ENCODE results near the gene CEP135. TPM values are rescaled to one million over a fixed set of nuclear protein-coding genes. Genes with fewer than 3 reads are reported as not detected.
A peak's percentile ranks its signal among the peaks of the same experiment; 100 is the strongest.

CEP135 gene
- total and polyA plus RNA-seq, 2 donors (not counting 1 experiment from before 2014, with no cell fraction given) = 4.6 to 5.9 TPM

- Histone ChIP-seq H3K4me3 (replicated peaks in 1 of 4; ENCODE audit: control extremely low read depth in 1 of 4, insufficient read depth in 1 of 4, low read depth in 3 of 4, low read length in 4 of 4) (no peak overlapping the region), H3K4me2 (ENCODE audit: extremely low read depth, insufficient read depth, low read length) (no peak overlapping the region), H4K20me1 (ENCODE audit: control insufficient read depth, extremely low read depth, insufficient read depth, low read length) (no peaks in the 10 kb centered on the region), H3K79me2 (ENCODE audit: control insufficient read depth, insufficient read depth, low read length) (no peaks in the 10 kb centered on the region), H3K36me3 (ENCODE audit: control insufficient read depth, insufficient read depth, low read length) (no peaks in the 10 kb centered on the region), H3K9me3 (ENCODE audit: control insufficient read depth, insufficient read depth, low read depth, low read length) (no peaks in the 10 kb centered on the region), H3K27ac (ENCODE audit: insufficient read depth, low read length) (no peak overlapping the region), H3K27me3 (ENCODE audit: control insufficient read depth, insufficient read depth, low read length) (no peaks in the 10 kb centered on the region), H2AFZ (ENCODE audit: low read length) (no peak overlapping the region), H3K4me1 (ENCODE audit: control insufficient read depth, extremely low read depth, insufficient read depth, low read length) (no peaks in the 10 kb centered on the region), H3K9ac (ENCODE audit: insufficient read depth, low read length) (no peak overlapping the region)
- peak; percentile 18 for DNase-seq (ENCODE audit: low read depth in 2 of 2)
- no peak for TF ChIP-seq EZH2 (IDR thresholded peaks at IDR 0.05; ENCODE audit: low read length, missing control alignments)
- TF ChIP-seq CTCF (conservative IDR thresholded peaks at IDR 0.05 in 1 of 2, IDR thresholded peaks at IDR 0.05 in 1 of 2; ENCODE audit: low read depth in 1 of 2, low read length in 2 of 2) = no peak
Observed at GRCh38 chr4:56077676-56078075, 128.9 kb downstream of the CEP135 start.

- peak in 1 of 2 donors; percentile 10 for DNase-seq (ENCODE audit: low read depth in 2 of 2)
- no peaks in the 10 kb centered on the region for H3K79me2 ChIP-seq (ENCODE audit: control insufficient read depth, insufficient read depth, low read length)
- H2AFZ ChIP-seq (ENCODE audit: low read length) = no peak overlapping the region
- H3K27me3 ChIP-seq (ENCODE audit: control insufficient read depth, insufficient read depth, low read length) = no peaks in the 10 kb centered on the region
- TF ChIP-seq CTCF (conservative IDR thresholded peaks at IDR 0.05 in 1 of 2, IDR thresholded peaks at IDR 0.05 in 1 of 2; ENCODE audit: low read depth in 1 of 2, low read length in 2 of 2) (no peak), EZH2 (IDR thresholded peaks at IDR 0.05; ENCODE audit: low read length, missing control alignments) (no peak)
- H3K4me3 ChIP-seq (replicated peaks in 1 of 4; ENCODE audit: control extremely low read depth in 1 of 4, insufficient read depth in 1 of 4, low read depth in 3 of 4, low read length in 4 of 4) = no peak overlapping the region
- H3K4me2 ChIP-seq (ENCODE audit: extremely low read depth, insufficient read depth, low read length) = no peak overlapping the region
- H3K9ac ChIP-seq (ENCODE audit: insufficient read depth, low read length) = no peak overlapping the region
- no peaks in the 10 kb centered on the region for H3K9me3 ChIP-seq (ENCODE audit: control insufficient read depth, insufficient read depth, low read depth, low read length)
- no peaks in the 10 kb centered on the region for H3K36me3 ChIP-seq (ENCODE audit: control insufficient read depth, insufficient read depth, low read length)
- H3K4me1 ChIP-seq (ENCODE audit: control insufficient read depth, extremely low read depth, insufficient read depth, low read length) = no peaks in the 10 kb centered on the region
- no peak overlapping the region for H3K27ac ChIP-seq (ENCODE audit: insufficient read depth, low read length)
- H4K20me1 ChIP-seq (ENCODE audit: control insufficient read depth, extremely low read depth, insufficient read depth, low read length) = no peaks in the 10 kb centered on the region
Observed at GRCh38 chr4:56078866-56079265, 130.1 kb downstream of the CEP135 start.

GRCh38 chr4:56080384-56080783, 131.6 kb downstream of the CEP135 start:
- no peaks in the 10 kb centered on the region for H3K36me3 ChIP-seq (ENCODE audit: control insufficient read depth, insufficient read depth, low read length)
- H3K79me2 ChIP-seq (ENCODE audit: control insufficient read depth, insufficient read depth, low read length) = no peaks in the 10 kb centered on the region
- H3K4me1 ChIP-seq (ENCODE audit: control insufficient read depth, extremely low read depth, insufficient read depth, low read length) = no peaks in the 10 kb centered on the region
- H4K20me1 ChIP-seq (ENCODE audit: control insufficient read depth, extremely low read depth, insufficient read depth, low read length) = no peaks in the 10 kb centered on the region
- H3K9ac ChIP-seq (ENCODE audit: insufficient read depth, low read length) = no peak overlapping the region
- TF ChIP-seq CTCF (conservative IDR thresholded peaks at IDR 0.05 in 1 of 2, IDR thresholded peaks at IDR 0.05 in 1 of 2; ENCODE audit: low read depth in 1 of 2, low read length in 2 of 2) = no peak
- TF ChIP-seq EZH2 (IDR thresholded peaks at IDR 0.05; ENCODE audit: low read length, missing control alignments) = no peak
- peak in 1 of 2 donors; percentile 24 for DNase-seq (ENCODE audit: low read depth in 2 of 2)
- no peak overlapping the region for H3K4me3 ChIP-seq (replicated peaks in 1 of 4; ENCODE audit: control extremely low read depth in 1 of 4, insufficient read depth in 1 of 4, low read depth in 3 of 4, low read length in 4 of 4)
- H2AFZ ChIP-seq (ENCODE audit: low read length) = no peak overlapping the region
- no peak overlapping the region for H3K4me2 ChIP-seq (ENCODE audit: extremely low read depth, insufficient read depth, low read length)
- no peak overlapping the region for H3K27ac ChIP-seq (ENCODE audit: insufficient read depth, low read length)
- H3K9me3 ChIP-seq (ENCODE audit: control insufficient read depth, insufficient read depth, low read depth, low read length) = no peaks in the 10 kb centered on the region
- H3K27me3 ChIP-seq (ENCODE audit: control insufficient read depth, insufficient read depth, low read length) = no peaks in the 10 kb centered on the region

All from fibroblast of lung (primary cell).